Posterior vena cava (tissue), 2 donors: ENCODE measurements around the gene FOXO3. TPM values are rescaled to one million over a fixed set of nuclear protein-coding genes. Genes with fewer than 3 reads are reported as not detected.

Experiments
- DNase-seq: peaks from one replicate; pipeline ENCODE4 v3.0.0-alpha.2; 2020; ENCODE audit warnings: low spot score
- intact Hi-C, 2 donors: fragments of 100-400 bp; cut with DNase I; formaldehyde crosslinking; loops; one replicate each; pipeline versions ENCODE4 v1.14.1 to v1.14.2; 2022 to 2023
- total RNA-seq, 2 donors: library from RNA; stranded (reverse); fragmentation: NEBNext Ultra II Directional; extraction: Animal tissue kit (Norgen Biotek cat#: 25700); gene quantifications; one replicate each; pipeline ENCODE4 v1.2.1, GENCODE V29; 2021
- donor health status: DM: yes; HTN: yes; CAD: no.
- donor health status: DM: yes; HTN: yes; CAD: no.

Gene FOXO3
- total RNA-seq, 2 donors from 2014 or later: 53.8 to 57.7 TPM

DNA sequence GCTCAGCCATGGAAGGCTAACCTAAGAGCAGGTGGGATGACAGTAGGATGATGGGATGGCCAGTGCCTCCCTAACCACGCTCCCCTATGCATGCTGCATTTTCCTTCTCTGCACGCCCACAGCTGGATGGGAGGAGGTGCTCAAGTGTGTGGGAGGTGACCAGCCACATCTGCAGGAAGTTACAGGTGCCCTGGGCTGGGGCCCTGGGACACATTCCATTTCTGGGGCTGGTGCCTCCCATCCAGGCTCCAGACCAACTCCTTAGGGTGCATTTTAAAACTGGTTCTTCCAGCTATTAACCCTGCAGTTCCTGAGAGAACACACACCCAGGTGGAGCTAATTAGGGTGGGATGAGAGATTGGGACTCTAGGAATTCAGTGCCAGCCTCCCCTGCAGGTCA is 152.2 kb downstream of the FOXO3 start:
- no peak for DNase-seq
- intact Hi-C loops: loop anchor here in 1 of 2 donors (1.0 kb wide), 1 partner anchor 32 kb away; no protein-coding TSS in a partner anchor

DNA sequence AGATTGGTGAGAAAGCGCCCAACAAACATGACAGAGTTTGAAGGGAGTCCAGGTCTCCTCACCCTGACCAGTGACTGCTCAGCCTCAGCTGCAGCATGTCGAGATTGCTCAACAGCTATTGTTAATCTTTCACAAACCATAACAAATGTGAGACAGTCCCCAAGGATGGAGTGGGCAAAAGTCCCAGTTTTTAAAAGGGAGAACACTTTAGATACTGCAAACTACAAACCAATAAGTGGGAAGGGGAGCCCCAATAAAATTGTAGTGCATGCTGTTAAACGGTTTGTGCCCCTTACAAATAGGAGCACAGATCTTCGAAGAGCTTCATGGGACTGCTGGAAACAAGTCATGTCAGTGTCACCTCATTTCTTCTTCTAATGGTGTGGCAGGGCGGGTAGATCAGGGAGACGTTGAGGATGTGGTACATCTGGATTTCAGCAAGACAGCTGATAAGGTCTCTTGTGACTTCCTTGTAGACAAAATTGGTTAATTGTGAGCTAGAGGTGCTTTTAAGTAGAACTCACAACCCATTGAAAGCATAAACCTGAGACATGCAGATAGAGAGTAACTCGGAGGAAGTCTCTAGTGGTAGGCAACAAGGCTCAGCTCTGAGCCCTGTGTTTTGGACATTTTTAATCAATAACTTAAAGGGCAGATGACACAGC is 153.5 kb downstream of the FOXO3 start:
- intact Hi-C loops: no loop called here
- DNase-seq: no peak

DNA sequence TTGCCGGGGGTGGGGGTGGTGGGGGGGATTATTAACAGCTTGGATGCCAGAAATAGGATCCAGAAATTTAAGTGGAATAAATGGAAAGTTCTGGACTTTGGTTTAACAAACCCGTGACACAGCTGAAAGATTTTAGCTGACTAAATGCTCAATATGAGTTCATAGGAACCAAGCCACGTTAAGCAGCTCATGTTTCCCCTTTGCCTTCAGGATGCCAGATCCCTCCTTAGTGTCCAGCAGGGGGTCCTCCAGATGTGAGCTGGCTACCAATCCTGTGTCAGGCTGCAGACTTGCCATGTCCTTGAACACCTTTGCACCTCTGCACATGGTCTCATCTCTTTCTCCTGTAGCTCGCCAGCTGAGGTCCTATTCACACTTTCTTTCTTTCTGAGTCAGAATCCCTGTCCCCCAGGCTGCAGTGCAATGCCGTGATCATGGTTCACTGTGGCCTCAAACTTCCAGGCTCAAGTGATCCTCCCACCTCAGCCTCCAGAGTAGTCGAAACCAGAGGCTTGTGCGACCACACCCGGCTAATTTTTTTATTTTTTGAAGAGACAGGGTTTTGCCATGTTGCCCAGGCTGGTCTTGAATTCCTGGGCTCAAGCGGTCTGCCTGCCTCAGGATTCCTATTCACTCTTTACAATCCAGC is 154.2 kb downstream of the FOXO3 start:
- intact Hi-C loops: no loop called here
- no peak for DNase-seq

DNA sequence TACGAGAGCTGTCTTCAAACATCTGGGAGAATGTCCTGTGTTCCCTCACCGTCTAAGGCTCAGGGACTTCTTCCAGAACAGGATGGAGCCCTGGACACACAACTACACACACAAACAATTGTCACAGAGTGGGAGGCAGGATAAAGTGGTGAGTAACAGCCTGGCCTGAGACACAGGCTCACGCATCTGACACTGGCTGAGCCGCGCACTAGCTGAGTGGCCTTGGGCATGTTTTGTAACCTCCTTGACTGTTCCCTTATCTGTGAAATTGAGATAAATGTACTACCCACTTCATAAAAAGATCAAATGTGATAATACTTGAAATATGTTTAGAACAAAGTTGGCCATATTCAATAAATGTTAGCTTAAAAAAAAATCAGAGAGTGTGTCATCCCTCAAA is 155.1 kb downstream of the FOXO3 start:
- intact Hi-C loops: no loop called here
- no peak for DNase-seq

DNA sequence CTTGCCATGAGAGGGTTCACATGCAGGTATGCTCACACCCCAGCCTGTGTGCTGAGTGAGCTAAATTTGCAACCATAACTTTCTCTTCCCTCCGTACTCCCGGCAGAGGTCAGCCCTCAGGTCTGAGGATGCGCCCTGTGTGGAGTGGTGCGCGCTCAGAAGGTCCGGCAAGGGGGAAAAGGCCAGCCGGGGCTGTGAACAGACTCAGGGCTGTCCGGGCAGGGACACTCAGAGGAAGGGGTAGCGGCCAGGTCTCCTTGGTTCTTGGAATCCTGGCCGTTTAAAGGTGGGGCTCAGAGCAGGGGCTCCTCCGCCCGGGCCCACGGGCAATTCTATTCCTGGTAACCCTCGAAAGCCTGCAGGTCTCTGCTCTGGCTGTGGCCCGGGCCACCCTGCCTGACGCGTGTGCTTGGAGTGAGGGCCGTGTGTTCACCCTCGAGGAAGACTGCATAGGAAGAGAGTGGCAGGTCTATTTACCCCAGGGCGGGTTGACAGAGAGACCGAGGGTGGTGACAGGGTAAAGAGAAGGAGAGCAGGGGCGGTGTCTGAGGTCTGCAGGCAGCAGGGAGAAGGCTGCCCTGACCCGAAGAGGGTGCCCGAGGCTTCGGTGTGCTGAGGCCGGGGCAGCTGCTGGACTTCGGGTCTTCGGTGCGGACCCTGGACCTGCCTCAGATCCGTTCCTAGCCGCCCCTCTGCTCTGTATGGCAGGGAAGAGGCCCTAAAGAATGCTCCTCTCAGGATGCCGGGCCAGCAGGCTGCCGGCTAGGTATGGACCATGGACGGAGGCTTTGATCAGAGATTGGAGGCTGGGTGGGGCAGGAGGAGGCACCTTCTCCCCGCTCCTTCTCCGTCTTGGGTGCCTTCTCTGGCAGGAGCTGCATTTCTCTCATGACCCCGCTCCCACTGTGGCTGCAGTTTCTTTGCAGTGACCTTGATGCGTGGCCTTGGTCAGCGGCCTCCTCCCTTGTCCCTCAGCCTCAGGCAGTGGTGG is 156.4 kb downstream of the FOXO3 start:
- intact Hi-C loops: no loop called here
- no peak for DNase-seq

DNA sequence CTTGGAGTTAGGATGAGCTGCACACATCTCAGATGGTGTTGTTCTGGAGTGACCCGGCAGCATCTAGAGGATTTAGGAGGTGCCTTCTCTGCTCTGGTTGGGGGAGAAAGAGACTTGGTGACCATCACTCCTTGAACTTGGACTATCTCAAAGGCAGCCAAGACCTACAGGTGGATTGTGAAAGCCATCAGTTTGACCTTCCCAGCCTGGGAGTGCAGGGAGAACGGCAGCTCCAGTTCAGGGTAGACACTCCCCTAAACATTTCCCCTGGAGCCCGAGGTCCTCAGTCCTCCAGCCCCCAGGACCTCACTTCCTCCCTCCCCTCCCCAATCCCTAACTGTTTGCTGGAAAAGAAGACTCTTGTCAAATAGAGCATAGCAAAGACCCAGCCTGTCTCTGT is 158.8 kb downstream of the FOXO3 start:
- intact Hi-C loops: no loop called here
- no peak for DNase-seq

DNA sequence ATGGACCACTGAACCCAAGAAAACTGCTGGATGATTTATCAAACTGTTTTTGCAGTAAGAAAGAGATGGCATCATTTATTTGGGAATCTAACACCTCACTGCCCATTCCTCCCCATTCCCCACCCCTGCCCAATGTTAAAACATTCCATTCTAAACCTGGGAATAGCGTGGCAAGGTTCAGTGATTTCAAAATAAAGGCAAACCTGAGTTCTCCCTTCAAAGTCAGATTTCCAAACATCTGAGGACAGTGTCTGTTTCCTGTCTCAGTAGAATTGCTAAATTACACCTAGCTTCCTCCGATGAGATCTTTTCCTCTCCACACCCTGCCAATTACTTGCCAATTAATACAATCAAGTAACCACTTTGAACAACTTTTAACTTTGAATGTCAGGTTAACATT is 160.1 kb downstream of the FOXO3 start:
- intact Hi-C loops: no loop called here
- no peak for DNase-seq

DNA sequence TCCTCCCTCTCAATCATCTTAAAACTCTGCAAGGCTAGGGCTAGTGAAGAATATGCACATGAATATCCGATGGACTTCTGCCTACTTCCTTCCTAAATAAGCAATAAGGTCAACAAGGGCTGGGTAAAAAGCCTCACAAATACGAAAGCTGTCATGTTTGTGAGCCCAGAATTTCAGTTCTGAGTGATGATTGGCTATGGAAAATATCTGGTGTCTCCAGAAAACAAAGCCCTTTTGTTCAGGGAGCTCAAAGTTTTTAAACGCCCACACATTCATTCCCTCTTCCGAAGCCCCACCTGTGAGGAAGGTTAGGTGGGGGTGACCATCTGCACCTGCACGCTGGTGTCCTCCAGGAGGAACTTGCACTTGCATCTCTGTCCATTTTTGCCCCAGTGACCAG is 160.6 kb downstream of the FOXO3 start:
- no peak for DNase-seq
- intact Hi-C loops: no loop called here

DNA sequence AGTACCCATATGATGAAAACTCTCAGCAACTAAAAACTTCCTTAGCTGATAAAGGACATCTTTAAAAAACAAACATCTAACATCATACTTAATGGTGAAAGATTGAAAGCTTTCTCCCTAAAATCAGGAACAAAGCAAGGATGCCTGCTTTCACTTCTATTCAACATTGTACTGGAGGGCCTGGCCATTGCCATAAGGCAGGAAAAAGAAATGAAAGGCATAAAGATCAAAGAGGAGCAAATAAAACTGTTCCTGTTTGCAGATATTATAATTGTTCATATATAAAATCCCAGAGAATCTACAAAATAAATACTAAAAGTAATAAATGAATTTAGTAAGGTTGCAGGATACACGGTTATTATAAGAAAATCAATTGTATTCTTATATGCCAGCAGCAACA is 162.9 kb downstream of the FOXO3 start:
- intact Hi-C loops: no loop called here
- DNase-seq: no peak

DNA sequence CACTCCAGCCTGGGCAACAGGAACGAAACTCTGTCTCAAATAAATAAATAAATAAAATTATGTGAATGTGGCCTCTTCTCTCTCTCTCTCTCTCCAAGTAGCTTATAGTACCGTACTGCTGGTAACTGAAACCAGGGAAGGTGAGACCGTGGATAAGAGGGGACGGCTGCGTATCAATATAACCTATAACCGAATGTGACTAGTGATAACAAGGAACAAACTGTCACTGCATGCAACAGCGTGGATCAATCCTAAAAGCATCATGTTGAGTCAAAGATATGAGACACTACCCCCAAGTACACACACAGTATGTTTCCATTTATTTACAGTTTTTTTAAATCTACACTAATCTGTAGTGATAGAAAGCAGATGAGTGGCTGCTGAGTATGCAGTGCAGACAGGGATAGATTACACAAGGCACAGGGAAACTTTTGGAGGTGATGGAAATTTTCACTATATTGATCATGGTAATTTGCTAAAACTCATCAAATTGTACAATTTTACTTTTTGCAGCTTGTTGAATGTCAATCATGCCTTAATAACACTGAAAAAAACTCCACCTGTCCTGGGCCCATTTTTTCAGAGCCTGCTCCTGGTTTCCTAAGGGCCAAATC is 166.1 kb downstream of the FOXO3 start:
- DNase-seq: no peak
- intact Hi-C loops: no loop called here

DNA sequence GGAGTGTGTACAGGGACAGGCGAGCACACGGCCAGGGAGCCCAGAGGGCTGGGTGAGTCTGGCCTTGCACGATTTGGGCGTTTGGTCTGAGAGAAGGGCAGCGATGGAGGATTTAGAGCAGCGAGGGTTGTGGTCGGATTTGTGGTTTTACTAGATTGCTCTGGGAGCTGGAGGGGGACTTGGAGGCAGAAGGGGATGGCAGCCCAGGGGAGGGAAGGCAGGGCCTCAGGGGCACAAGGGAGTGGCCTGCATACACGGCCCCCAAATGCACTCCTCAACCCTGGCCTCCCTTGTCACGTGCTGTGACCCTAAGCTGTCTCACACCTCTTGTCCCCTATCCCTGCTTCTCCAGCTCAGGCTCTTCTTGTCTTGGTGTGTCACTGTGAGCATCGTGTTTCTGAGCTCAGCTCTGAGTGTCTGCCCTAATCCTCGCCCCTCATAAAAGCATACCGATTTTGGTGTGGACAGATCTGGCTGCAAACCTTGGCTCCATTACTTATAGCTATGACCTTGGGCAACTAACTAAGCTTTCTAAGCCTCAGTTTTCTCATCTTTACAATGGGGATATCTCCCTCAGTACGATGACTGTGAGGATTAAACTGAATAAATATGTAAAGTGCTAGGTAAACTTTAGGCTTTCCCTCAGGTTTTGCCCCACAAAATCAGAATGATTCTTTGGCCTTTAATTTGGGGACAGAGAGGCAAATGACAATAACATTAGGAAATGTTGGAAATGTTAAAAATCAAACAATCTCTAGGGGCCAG is 167.4 kb downstream of the FOXO3 start:
- intact Hi-C loops: no loop called here
- no peak for DNase-seq

DNA sequence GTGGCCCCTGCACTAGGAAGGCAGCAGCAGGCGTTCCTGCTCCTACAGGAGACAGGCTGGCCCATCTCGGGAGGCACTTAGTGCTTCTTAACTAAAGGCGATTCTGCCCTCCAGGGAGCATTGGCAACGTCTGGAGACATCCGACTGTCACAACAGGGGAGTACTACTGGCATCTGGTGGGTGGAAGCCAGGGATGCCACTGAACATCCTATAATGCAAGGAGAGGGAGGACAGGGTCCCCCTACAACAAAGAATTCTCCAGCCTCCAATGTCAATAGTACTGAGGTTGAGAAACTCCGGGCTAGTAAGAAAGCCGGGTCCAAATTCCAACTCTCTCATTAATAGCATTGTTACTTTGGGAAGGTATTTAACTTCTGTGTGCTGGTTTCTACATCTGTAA is 168.1 kb downstream of the FOXO3 start:
- no peak for DNase-seq
- intact Hi-C loops: no loop called here

DNA sequence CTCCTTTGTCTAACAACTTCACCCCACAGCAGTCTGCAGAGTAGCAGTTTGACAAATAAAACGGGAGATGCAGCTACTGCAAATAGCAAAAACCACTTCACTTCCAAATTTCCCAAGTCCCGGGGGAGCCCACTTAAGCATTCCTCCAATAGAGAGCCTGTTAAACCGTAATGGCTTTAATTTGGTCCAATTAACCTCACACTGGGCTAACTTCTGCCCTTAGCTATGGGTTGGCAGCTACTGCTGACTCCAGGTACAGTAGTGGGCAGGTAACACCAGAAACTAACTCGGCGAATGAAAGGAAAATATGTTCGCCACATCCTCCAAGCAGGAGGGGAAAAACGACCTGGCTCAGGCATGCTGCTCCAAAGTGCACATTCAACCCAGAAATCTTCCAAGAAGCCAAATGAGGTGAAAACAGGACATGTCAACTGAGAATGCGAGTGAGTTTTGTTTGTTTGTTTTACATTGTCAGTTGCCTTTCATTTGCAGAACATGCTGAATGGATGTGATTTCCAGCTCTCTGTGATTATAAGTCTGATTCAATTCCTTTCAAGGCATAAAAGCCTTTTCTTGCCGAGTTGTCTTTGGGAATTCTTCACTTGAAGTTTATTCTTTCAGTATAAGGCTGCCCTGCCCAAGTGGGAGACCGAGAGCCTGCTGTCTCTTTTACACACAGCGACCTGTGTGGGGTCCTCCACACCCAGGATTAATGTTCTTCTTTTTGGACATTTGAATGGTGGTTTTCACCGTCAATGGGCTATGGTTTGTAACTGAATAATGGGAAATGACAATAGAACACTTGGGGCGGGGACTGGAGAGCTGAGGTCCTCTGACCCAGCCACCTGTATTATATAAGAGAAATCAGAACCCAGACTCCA is 170.2 kb downstream of the FOXO3 start:
- no peak for DNase-seq
- intact Hi-C loops: no loop called here

DNA sequence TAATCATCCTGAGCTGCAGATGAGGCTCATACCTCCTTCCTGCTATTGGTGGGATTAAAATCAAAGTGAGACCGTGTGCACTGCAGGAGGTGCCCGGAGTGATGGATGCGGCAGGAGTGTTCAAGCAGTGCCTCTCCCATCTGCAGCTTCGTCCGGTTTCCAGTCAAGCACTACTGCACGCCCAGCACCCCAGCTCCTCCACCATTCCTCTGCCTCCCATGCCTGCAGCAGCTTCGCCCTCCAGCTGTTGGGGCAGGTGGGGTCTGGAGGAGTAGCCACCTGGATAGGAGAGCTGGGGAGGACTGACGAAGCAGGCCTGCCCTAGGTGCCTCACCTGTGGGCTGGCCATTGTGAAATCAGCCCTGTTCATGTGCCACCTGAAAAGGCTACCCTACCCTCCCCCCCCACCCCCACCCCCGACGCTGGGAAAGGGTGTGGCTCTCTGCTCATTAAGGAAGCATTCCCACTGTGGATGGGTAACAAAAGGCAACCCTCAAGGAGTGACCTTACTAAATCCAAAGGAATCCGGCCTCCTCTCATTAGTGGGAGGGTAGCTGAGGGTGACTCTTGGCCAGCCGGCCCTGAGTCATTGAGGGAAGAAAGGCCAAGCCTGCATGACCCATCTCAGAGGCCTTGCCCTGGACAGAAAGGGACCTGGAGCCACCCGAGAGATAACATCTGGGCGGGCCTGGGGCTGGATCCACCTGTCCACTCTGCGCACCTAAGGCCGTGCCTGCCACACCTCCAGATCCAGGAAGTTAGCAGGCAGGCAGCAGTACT is 171.6 kb downstream of the FOXO3 start:
- intact Hi-C loops: no loop called here

DNA sequence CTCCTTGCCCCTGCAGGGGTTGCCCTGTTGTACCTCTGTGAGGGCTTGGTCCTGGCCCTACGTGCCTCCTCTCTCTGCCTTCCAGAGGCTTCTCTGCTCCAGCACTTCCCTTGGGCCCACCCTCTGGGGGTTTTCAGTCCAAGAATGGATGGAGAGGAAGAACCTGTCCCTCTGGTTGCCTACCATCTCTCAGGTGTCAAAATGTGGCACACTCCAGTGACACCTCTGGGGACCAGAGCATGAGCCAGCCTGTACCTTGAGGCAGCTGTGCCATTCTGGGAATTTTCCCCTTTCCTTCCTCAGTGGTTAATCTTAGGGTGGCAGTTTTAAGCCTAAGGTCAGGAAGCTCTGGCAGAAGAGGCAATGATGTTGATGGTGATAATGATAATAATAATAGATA is 172.3 kb downstream of the FOXO3 start:
- intact Hi-C loops: no loop called here
- DNase-seq: no peak

More for the DNA sequence above, 171.6 kb downstream of the FOXO3 start:
- DNase-seq: no peak

DNA sequence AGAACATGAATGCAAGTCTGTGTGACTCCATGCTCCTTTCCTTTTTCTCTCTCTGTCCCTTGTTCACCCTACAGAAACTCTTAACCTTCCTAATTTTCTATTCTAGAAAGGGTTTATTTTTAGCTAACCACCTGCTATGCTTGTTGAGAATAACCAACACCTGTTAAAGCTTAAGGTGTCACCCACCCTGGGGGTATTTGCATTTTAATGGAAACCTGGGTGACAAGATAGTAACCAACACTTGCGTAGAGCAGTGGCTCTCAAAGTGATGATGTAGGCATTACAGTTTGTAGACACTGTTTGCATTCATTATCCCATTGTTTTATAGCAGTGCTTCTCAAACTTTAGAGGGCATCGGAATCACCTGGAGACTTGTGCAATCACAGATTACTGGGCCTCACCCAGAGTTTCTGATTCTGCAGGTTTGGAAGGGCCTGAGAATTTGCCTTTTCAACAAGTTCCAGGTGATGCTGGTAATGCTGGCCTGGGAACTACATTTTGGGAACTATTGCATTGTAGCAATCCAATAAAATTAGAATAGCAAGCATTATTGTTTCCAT is 173.1 kb downstream of the FOXO3 start:
- intact Hi-C loops: no loop called here
- no peak for DNase-seq
